GM10847 (cell line): ENCODE results near the gene CREG2.

Experiments used
- POLR2A ChIP-seq: IDR thresholded peaks from 2 replicates; pipeline ENCODE4 v1.6.1; 2011; ENCODE audit not compliant: insufficient read length; ENCODE audit errors: extremely low read depth

The CREG2 gene

GRCh38 chr2:101296371-101296770, 90.9 kb downstream of the CREG2 start:
- TF ChIP-seq POLR2A: no peak

GRCh38 chr2:101295895-101296294, 91.4 kb downstream of the CREG2 start:
- no peak for TF ChIP-seq POLR2A
